Activated gamma-delta T cell treated with anti-CD3 and anti-CD28 coated beads, Interleukin-2, amount 50 U/mL, for 16 hours (primary cell): ENCODE data around the gene TSPAN1.

ENCODE experiments used
- DNase-seq: peaks from one replicate; pipeline ENCODE4 v3.0.0-alpha.2; 2020; ENCODE audit warnings: low read depth

The TSPAN1 gene

DNA sequence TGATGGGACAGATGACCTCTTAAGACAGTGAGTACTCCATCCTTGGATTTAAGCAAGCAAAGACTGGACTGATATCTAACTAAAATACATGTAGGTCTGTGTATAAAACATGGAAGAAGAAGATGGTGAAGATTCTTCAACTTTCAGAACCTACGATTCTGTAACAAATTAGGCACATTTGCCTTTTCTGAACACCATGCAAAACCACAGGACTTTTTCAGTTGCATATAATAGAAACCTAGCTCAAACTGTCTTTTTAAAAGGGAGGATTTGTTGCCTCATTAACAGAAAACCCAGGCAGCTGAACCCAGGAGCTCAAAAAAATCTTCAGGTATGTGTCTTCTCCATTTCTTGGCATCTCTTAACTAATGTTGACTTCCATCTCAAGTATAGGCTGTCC lies 14.7 kb upstream of the TSPAN1 start:
- DNase-seq, result no peak

DNA sequence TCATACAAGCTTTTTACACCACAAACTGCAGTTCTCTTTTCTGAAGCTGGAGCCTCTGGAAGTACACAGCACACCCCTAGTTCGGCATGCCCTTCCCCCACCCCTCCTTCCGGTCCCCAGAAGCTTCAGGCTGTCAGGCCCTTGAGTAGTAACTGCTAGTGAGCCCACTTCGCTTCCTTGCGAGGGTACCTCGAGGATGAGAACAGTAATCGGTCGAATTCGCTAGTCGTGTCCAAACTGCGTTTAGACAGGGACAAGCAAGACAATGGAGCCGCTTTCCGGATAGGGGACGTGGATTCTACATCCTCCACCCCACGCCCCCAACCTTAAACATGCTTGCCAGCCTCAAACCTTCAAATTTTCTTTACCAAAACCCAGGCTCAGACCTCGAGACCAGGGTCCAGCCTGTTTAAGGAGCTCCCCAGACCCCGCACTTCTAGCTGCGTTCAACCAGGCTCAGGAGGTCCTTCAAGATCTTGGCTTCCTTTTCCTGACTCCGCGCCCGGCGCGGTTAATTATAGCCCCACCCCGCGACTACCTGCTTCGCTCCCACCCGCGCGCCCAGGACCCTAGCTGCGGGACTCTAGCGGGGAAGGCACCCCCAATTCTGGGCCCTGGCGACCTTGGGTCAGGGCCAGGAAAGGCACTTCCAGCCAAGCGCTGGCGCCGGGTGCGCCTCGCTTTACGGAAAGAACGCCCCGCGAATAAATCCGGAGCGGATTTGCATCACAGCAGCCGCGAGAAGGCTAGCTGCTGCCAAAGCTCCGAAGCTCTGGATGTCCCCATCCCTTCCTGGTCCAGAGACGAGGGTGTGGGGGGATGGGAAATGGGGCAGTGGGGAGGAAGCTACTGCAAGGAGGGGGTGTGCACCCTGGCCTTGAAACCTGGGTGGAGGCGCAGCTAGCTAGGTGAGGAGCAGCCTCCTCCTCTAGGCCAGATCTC lies 8.1 kb upstream of the TSPAN1 start:
- DNase-seq, result no peak

DNA sequence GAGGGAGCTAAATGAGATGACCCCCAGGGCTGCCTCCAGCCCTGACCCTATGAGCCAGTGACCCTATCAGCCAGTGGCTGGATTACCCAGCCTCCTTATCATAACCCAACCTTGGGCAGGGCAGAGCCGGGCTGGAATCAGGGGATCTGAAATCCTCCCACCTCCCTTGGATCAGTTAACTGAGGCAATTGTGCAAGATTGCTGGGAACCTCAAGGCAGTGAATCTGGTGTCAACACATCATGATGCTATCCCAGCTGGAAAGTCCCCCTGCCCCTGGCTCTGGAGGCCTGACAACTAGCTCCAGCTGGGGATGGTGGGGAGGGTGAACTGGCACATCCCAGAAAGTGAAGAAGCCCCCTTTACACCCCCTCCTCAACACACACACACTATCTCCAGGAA lies 6.4 kb upstream of the TSPAN1 start:
- DNase-seq, result no peak

DNA sequence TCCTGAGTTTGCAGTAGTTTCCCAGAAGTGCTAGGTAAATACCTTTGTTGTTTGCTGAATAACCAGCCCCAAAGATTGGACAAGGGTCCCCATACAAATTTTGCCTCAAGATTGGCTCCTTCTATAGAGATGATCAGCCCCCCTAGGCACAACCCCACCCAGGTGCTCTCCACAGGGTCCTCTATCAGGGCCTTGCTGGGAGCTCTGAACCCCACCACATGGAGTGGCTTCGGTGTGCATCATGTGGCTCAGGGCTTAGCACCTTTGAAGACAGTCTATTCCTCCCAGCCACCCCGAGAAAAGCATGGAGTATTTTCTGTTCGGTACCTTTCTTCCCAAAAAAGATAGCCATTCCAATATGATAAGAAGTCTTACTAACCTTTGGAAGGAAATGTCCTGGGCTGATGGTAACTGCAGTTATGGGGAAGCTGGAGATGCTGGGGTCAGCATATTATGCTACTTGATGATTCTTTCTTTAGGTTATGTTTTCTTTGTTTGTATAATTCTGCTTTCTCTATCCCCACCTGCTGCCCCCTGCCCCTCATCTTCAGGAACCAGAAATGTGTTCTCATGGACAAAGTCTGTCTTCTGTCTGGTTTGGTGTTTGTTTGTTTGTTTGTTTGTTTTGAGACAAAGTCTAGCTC lies 5.0 kb upstream of the TSPAN1 start:
- DNase-seq, result no peak

DNA sequence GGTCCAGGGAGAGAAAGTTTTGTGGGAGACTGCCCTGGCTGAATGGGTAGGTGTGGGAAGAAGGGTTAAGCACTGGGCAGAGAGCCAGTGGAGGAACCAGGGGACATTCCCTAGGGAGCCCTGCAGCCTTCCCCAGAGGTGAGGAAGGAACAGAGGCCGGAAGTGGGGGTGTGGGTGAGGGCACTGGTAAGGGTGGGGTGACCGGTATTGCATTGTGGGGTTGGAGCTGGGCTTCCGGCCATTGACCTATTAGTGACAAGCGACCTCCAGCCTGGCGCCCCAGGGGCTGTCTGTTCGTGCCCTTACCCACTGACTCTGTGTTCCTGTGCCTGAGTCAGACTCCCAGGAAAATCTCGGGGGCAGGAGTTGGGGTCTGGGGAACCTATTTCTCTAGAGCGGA lies 3.5 kb upstream of the TSPAN1 start:
- DNase-seq, result no peak

DNA sequence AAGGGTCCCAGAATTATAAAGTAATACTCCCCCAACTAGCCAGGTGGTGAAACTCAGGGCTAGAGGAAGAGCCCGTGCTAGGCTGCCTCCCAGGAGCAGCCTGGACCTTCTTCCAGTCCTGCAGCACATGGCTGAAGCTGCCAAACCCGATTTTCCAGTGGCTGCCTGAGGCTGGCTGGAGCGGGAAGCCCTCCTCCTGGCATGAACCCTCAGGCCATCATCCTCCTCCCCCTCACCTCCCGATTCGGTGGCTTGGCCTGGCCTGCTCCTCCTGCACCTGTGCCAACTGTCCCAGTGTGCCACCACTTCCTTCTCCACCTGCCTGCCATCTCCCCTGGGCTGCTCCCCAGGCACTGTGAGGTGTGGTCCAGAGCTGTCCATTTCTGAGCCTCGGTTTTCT lies 3.0 kb upstream of the TSPAN1 start:
- no peak for DNase-seq

DNA sequence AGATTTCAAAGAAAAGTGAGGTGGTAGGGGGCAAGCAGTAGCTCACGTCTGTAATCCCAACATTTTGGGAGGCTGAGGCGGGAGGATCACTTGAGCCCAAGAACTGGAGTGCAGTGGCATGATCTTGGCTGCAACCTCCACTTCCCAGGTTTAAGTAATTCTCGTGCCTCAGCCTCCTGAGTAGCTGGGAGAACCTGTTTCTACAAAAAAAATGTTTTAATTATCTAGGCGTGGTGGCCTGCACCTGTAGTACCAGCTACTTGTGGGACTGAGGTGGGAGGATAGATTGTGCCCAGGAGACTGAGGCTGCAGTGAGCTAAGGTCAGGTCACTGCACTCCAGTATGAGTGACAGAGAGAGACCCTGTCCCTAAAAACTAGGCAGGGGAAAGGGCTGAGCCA lies 2.6 kb upstream of the TSPAN1 start:
- DNase-seq, result no peak

DNA sequence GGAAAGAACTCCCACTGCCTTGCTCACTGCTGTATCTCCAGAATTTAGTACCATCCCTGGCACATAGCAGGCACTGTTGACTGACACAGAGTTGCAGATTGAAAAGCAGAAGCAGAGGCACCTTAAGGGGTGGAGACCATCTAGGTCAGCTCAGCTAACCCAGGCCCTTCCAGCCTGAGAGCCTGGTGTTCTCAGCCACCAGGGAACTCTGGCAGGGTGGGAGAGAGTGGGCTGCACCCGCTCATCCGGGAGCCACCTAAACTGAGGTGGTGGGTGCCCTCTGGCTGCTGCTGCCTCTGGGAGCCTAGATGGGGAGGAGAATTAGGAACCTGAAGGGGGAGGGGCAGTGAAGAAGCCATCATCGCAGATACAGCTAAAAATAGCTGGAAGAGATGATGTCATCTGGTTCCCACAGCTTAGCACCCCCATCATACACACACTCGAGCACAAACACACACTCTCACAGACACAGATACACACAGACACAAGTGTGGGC lies 1.5 kb upstream of the TSPAN1 start:
- no peak for DNase-seq

DNA sequence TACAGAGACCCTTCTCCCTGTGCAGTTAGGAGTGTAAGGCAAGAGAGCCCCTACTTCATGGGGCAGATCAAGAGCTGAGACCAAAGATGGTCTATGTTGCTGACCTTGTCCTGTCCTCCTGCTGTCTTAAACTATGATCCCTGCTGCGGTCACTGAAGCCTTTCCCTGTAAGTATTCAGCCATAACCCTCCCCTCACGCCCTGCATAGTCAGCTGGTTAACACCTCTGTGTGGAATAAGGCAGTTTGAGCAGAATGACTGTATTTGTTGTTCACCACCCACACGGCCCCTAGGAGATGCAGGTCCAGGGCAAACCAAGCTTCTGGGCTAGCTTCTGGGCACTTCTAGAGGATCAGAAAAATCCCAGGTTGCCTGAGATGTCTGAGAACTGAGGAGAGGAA lies 356 bp downstream of the TSPAN1 start:
- DNase-seq, result no peak

DNA sequence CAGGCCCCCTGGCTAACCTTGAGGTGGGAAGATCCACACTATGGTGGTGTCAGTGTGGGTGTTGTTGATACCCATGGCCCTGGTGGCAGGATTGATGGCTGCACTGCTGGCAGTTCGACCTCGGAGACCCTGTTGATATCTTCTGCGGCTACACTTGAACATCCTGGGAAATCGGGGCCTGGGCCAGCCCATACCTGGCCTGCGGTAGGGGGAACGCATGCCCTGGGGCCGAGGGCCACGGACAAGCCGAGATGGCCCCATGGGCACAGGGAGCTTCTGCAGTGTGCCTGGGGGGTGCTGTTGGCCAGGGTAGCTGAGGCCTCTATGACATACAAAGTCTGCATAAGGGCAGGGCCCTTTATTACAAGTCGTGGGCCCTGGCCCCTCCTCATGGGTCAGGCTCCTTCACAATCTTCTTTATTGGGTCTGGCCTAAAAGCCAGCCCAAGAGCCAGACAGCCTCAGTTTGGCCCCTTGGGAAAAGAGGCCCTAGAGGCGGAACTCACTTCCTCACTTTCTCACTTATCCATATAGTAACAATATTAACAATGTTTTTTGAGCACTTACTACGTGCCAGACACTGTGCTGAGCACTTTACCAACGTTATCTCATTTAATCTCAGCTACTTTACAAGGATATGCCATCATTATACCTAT lies 1.5 kb downstream of the TSPAN1 start, which contains the start of gene P3R3URF:
Gene P3R3URF, minus strand, starts transcription at position 278 of the 655 bp plus-strand sequence. Its CDS starts 17 bp downstream, at position 261.
- no peak for DNase-seq

DNA sequence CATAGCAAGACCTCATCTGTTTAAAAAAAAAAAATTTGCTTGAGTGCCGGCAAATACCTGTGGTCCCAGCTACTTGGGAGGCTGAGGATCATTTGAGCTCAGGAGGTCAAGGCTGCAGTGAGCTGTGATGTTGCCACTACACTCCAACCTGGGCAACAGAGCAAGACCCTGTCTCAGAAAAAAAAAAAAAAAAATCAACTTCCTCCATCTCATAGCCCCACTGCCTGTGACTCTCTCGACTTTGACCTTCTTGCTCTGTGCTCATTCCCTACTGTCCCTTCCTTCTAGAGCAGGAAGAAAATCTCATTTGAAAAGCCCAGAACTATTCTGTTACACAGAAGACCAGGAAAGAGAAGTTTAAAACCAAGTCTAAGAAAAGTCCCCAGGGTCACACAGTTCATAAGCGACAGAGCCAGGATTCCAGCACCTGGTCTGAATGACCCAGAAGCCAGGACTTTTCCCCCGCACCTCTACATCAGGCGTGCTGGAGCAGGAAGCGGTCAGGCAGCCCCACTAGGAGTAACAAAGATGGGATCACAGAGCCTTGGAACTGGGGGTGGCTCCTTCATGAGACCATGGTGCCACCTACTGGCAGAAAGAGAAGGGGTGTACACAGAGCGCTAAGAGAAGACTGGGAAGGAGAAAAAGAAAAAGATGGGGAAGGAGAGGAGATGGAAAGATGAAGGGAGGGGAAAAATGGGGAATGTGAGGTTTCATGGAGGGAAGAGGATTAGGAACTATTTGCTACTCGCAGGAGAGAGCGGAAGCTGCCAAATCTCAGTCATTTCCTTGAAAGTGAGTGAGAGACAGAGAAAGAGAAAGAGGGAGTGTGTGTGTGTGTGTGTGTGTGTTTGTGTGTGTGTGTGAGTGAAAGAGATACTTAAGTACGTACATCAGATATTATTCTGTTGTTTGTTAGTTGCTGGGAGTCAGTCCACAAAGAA lies 4.5 kb downstream of the TSPAN1 start:
- peak; percentile 50 for DNase-seq

DNA sequence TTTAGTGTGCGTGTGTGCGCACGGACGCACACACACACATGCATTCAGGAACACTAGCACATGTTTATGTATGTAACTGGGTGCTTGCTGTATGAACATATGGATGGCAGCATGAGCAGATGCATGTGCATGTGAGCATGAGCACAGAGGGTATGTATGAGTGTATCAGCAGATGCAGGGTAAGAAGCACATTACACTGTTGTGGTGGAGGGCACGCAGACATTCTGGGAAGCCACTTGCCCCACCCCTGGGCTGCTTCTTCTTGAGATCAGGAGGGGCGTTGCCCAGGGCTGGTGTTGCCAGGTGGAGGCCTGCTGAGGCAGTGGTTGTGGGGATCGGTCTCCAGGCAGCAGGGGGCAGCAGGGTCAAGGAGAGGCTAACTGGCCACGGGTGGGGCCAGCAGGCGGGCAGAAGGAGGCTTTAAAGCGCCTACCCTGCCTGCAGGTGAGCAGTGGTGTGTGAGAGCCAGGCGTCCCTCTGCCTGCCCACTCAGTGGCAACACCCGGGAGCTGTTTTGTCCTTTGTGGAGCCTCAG lies 5.3 kb downstream of the TSPAN1 start:
- no peak for DNase-seq

DNA sequence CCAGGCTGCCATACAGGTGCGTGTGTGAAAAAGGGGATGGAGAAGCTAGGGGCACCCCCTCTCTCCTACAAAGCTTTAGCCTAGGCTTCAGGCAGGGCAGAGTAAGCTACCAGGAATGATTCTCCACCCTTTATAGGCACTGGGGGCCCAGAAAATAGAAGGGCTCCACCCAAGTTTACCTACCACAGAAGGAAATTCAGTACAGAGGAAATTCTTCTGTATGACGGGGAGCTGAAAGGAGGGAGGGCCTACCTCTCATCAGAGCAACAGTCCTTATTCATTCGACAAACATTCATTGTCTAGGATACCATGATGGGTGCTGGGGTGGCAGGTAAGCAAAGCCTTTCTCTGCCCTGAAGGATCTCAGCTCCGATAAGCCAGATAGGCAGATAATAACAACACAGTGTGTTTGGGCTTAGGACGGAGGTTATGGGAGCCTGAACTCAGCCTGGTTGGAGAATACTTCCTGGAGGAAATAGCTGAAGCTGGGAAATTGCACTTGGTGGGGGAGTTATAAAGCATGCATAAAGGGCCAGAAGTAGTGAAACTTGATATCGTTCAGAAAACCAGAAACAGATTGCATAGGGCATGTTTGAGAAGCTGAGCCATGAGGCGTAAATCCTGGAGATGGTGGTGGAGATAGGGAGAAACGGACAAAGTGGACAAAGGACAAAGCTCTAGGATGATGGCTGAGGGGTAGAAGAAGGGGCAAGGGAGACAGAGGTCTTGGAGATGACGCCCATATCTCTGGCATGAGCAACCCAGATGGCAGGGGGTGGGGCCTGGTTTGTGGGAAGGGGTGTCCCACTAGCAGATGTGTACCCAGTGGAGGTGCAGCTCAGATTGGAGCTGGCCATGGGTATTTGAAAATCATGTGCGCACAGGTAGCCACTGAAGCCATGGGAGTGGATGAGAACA lies 6.7 kb downstream of the TSPAN1 start:
- DNase-seq, result no peak

DNA sequence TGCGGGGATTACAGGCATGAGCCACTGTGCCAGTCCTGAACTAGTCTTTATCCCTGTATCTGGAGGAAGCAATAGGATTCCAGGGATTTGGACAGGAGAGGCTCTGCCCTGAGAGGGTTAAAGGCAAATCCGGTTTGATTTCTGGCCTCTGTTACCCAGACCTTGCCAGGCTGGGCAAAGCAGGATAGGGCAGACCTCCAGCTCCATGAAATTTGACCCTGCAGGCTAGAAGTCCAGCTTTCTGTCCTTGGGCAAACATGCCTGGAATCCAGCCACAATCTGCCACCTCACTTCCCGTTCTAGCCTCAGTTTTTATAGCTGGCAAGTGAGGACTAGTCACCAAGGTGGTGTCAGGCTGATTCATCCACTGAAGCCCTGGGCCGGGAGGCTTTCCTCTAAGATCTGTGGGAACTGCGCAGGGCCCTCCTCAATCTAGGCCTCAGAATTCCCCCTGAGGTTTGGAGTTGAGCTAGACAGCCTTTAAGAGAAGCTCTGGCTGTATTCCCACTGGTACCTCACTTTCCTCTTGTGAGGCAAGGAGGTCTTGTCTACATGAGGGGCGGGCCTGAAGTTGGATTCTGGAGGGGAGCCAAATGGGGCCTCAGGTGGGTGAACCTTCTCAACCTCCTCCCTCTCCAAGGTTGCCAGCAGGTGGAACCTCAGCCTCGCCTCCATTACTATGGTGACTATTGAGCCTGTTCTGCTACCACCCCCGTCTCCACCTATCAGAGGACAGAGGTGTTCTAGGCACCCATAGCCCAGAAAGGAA lies 8.4 kb downstream of the TSPAN1 start:
- DNase-seq, result no peak

DNA sequence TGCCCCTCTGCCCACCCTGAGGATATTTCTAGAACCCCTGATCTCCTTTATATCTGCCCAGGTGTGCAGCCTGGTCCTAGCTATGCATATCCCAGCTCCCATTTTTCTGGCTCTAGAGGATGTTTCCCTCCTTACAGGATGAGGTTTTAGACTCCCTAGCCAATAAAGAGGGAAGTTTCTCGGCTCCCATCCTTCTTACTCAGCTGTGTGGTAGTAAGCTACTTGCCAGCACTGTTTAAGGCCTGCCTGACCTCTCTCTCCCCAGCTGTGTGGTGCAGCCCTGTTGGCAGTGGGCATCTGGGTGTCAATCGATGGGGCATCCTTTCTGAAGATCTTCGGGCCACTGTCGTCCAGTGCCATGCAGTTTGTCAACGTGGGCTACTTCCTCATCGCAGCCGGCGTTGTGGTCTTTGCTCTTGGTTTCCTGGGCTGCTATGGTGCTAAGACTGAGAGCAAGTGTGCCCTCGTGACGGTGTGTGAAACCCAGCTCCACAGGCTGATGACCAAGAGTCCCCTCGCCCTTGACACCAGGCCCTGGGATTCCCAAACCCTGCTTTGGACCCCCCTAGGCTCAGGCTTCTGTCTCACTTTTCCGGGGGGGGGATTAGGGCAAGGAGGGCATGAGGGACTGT lies 9.2 kb downstream of the TSPAN1 start:
- DNase-seq, result no peak

DNA sequence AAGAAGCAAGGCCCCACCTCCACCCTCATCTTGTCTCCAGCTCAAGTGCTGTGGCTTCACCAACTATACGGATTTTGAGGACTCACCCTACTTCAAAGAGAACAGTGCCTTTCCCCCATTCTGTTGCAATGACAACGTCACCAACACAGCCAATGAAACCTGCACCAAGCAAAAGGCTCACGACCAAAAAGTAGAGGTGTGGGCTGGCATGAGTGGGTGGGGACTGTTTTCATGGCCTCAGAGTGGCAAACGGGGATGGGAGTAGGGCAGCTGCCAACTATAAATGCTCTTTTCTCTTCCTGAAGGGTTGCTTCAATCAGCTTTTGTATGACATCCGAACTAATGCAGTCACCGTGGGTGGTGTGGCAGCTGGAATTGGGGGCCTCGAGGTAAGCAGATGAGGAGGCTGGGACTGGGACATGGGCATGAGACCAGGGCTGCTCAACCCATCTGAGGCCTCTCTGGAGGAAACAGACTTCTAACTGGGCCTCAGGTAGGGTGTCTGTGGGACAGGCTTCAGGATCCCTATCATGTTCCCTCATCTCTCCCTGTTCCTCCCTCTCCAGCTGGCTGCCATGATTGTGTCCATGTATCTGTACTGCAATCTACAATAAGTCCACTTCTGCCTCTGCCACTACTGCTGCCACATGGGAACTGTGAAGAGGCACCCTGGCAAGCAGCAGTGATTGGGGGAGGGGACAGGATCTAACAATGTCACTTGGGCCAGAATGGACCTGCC lies 10.2 kb downstream of the TSPAN1 start:
- DNase-seq, result no peak

DNA sequence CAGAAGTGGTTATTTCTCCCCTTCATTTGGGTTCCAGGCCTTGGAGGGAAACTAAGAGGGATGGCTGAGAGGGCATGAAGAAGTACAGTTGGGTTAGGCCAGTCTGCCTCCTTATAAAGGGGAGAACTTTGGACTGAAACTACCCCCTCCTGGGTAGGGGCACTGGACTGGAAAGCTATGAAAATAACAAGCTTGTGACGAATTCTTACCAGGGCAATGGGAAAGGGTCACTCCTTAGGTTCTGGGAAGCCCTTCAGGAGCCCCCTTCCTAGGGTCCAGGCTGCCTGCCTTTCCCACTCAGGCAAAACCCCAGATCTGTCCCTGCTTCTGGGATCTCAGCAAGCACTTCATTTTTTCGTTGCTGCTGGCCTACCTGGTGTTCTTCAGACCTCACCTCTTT lies 11.2 kb downstream of the TSPAN1 start:
- no peak for DNase-seq
